T-helper 22 cell (primary cell): ENCODE data around the gene SHANK1.
"Not testable (repeated sequence)": the region's sequence is repeated elsewhere in the genome, so short reads cannot be mapped to it uniquely, and the experiment has no call there.

Experiments used
- DNase-seq: peaks from one replicate; pipeline ENCODE4 v3.0.0-alpha.2; 2020; ENCODE audit warnings: low read depth

SHANK1 gene

GRCh38 chr19:50633973-50634372 is 85.6 kb downstream of the SHANK1 start:
- no peak for DNase-seq

GRCh38 chr19:50633359-50633758 is 86.2 kb downstream of the SHANK1 start:
- DNase-seq, result no peak

- no peak for DNase-seq
These were observed 87.3 kb downstream of the SHANK1 start for GRCh38 chr19:50632151-50632835.

- DNase-seq, result no peak
These were observed 89.8 kb downstream of the SHANK1 start for GRCh38 chr19:50629801-50630200.

GRCh38 chr19:50629194-50629593 is 90.4 kb downstream of the SHANK1 start:
- no peak for DNase-seq

GRCh38 chr19:50628551-50628950 is 91.1 kb downstream of the SHANK1 start:
- no peak for DNase-seq

- no peak for DNase-seq
These were observed 91.5 kb downstream of the SHANK1 start for GRCh38 chr19:50628146-50628545.

GRCh38 chr19:50626795-50627194 is 92.8 kb downstream of the SHANK1 start:
- DNase-seq, result no peak

- DNase-seq, result no peak
These were observed 93.6 kb downstream of the SHANK1 start for GRCh38 chr19:50626011-50626410.

GRCh38 chr19:50624949-50625600 is 94.5 kb downstream of the SHANK1 start:
- DNase-seq, result no peak

GRCh38 chr19:50620394-50620906 is 99.2 kb downstream of the SHANK1 start:
- DNase-seq, result not testable (repeated sequence)

- not testable (repeated sequence) for DNase-seq
These were observed 100.4 kb downstream of the SHANK1 start for GRCh38 chr19:50619184-50619583.

- not testable (repeated sequence) for DNase-seq
These were observed 101.2 kb downstream of the SHANK1 start for GRCh38 chr19:50618379-50618778.

GRCh38 chr19:50612504-50613404 is 106.8 kb downstream of the SHANK1 start:
- not testable (repeated sequence) for DNase-seq
